SK-N-MC (cell line): ENCODE measurements around the gene CRHR2.

Experiments used
- EZH2 ChIP-seq: fragments of 200-600 bp; sonication (generic); IDR thresholded peaks from one replicate; pipeline ENCODE4 v1.6.1; 2017; ENCODE audit warnings: antibody characterized with exemption
- FOXP2 ChIP-seq: optimal IDR thresholded peaks from 2 replicates; pipeline ENCODE3; 2011; ENCODE audit warnings: mild to moderate bottlenecking, moderate library complexity; ENCODE audit not compliant: insufficient read depth; ENCODE audit errors: extremely low read length, control extremely low read depth
- POLR2AphosphoS5 ChIP-seq: IDR thresholded peaks from 2 replicates; pipeline ENCODE4 v1.6.1; 2012; ENCODE audit warnings: mild to moderate bottlenecking, low read depth, low read length, borderline replicate concordance

GRCh38 chr7:30721211-30721610 lies 39.0 kb upstream of the CRHR2 start:
- TF ChIP-seq EZH2: no peak
- TF ChIP-seq POLR2AphosphoS5: no peak
- no peak for TF ChIP-seq FOXP2
